CD14-positive monocyte (primary cell): ENCODE results near the gene COA6. TPM values are rescaled to one million over a fixed set of nuclear protein-coding genes. Genes with fewer than 3 reads are reported as not detected.

Source experiments
- DNase-seq, 3 donors: peaks; one replicate each; pipeline ENCODE4 v3.0.0-alpha.2; 2011 to 2022
- H2AFZ ChIP-seq: 2 replicates; pipeline ENCODE4 v1.6.0; 2012; ENCODE audit warnings: mild to moderate bottlenecking, low read depth, low read length, inconsistent platforms; ENCODE audit not compliant: insufficient read depth, poor library complexity, severe bottlenecking
- H3K27ac ChIP-seq, 2 donors: 1 replicate in 1 of 2; 2 replicates in 1 of 2; pipeline ENCODE4 v1.5.1; 2012 to 2013; ENCODE audit warnings: low read length in 2 of 2, control low read depth in 1 of 2, inconsistent platforms in 1 of 2, low read depth in 1 of 2, mild to moderate bottlenecking in 1 of 2
- H3K27me3 ChIP-seq, 2 donors: one replicate each; pipeline versions ENCODE4 v1.6.0 to v1.6.1; 2011 to 2013; ENCODE audit warnings: low read length in 2 of 2; ENCODE audit not compliant: control insufficient read depth in 2 of 2, insufficient read depth in 2 of 2
- H3K36me3 ChIP-seq, 2 donors: replicated peaks in 1 of 2; 1 replicate in 1 of 2; 2 replicates in 1 of 2; pipeline versions ENCODE4 v1.5.1 to v1.6.1; 2012 to 2013; ENCODE audit warnings: low read length in 2 of 2, control low read depth in 1 of 2, inconsistent platforms in 1 of 2, mild to moderate bottlenecking in 1 of 2; ENCODE audit not compliant: insufficient read depth in 2 of 2, control insufficient read depth in 1 of 2
- H3K4me1 ChIP-seq, 2 donors: 1 replicate in 1 of 2; 2 replicates in 1 of 2; pipeline versions ENCODE4 v1.5.1 to v1.6.1; 2012 to 2013; ENCODE audit warnings: low read length in 2 of 2, control low read depth in 1 of 2, inconsistent platforms in 1 of 2, mild to moderate bottlenecking in 1 of 2, moderate library complexity in 1 of 2; ENCODE audit not compliant: insufficient read depth in 2 of 2, control insufficient read depth in 1 of 2
- H3K4me2 ChIP-seq: replicated peaks from 2 replicates; pipeline ENCODE3; 2012; ENCODE audit warnings: low read length, moderate library complexity, mild to moderate bottlenecking; ENCODE audit not compliant: poor library complexity, severe bottlenecking; ENCODE audit errors: extremely low read depth
- H3K4me3 ChIP-seq, 3 experiments: fragments of 200-600 bp in 1 of 3; sonication (generic) in 1 of 3; replicated peaks in 1 of 3; 1 replicate in 2 of 3; 2 replicates in 1 of 3; pipeline ENCODE4 v1.5.1; 2011 to 2013; ENCODE audit warnings: low read length in 3 of 3, mild to moderate bottlenecking in 3 of 3, control low read depth in 2 of 3, low read depth in 2 of 3, inconsistent platforms in 1 of 3, moderate library complexity in 1 of 3
- H3K79me2 ChIP-seq: 2 replicates; pipeline ENCODE4 v1.6.0; 2012; ENCODE audit warnings: mild to moderate bottlenecking, control low read depth, inconsistent platforms, low read length, moderate library complexity; ENCODE audit not compliant: insufficient read depth
- H3K9ac ChIP-seq: 2 replicates; pipeline ENCODE4 v1.6.0; 2017; ENCODE audit warnings: low read length, mild to moderate bottlenecking; ENCODE audit not compliant: insufficient read depth, poor library complexity, severe bottlenecking
- H3K9me3 ChIP-seq, 2 donors: replicated peaks in 1 of 2; 1 replicate in 1 of 2; 2 replicates in 1 of 2; pipeline versions ENCODE4 v1.5.1 to v1.6.1; 2012 to 2013; ENCODE audit warnings: low read length in 2 of 2, control low read depth in 1 of 2; ENCODE audit not compliant: control insufficient read depth in 1 of 2, insufficient read depth in 1 of 2
- H4K20me1 ChIP-seq: 2 replicates; pipeline ENCODE4 v1.6.0; 2012; ENCODE audit warnings: mild to moderate bottlenecking, low read length, control low read depth, moderate library complexity; ENCODE audit not compliant: insufficient read depth
- H3K27ac Mint-ChIP-seq, 7 donors: one replicate each; pipeline ENCODE4 v1.8.0; 2020; ENCODE audit warnings: mild to moderate bottlenecking in 7 of 7, mixed read lengths in 7 of 7, moderate library complexity in 6 of 7, inconsistent platforms in 2 of 7
- H3K27me3 Mint-ChIP-seq, 3 donors: one replicate each; pipeline ENCODE4 v1.8.0; 2021 to 2022; ENCODE audit warnings: low read depth in 3 of 3, mild to moderate bottlenecking in 3 of 3, mixed read lengths in 3 of 3, moderate library complexity in 3 of 3, inconsistent platforms in 1 of 3
- H3K36me3 Mint-ChIP-seq, 2 donors: one replicate each; pipeline ENCODE4 v1.8.0; 2020; ENCODE audit warnings: mixed read lengths in 2 of 2, inconsistent platforms in 1 of 2, mild to moderate bottlenecking in 1 of 2
- H3K4me1 Mint-ChIP-seq: one replicate; pipeline ENCODE4 v1.8.0; 2020; ENCODE audit warnings: mild to moderate bottlenecking, mixed read lengths
- H3K4me3 Mint-ChIP-seq, 2 donors: one replicate each; pipeline ENCODE4 v1.8.0; 2020; ENCODE audit warnings: mild to moderate bottlenecking in 2 of 2, mixed read lengths in 2 of 2, moderate library complexity in 1 of 2
- H3K9me3 Mint-ChIP-seq, 7 donors: one replicate each; pipeline ENCODE4 v1.8.0; 2020 to 2022; ENCODE audit warnings: mixed read lengths in 7 of 7, mild to moderate bottlenecking in 6 of 7, moderate library complexity in 6 of 7, inconsistent platforms in 2 of 7
- CTCF ChIP-seq: fragments of 200-600 bp; IDR thresholded peaks from one replicate; pipeline ENCODE4 v1.8.0; 2022; ENCODE audit warnings: antibody characterized with exemption, mild to moderate bottlenecking
- WGBS: methylation state at CpG from one replicate; pipeline ENCODE4 v1.1.5; 2013; ENCODE audit warnings: missing lambda C conversion rate; ENCODE audit not compliant: insufficient coverage; 5-methylcytosine and 5-hydroxymethylcytosine counted together
- intact Hi-C, 2 donors: fragments of 100-400 bp; cut with micrococcal nuclease; formaldehyde crosslinking; loops; one replicate each; pipeline versions ENCODE4 v1.15.0 to v1.15.1; 2023
- polyA plus RNA-seq, 3 donors: library from polyadenylated mRNA; depleted of rRNA in 1 of 3; unstranded in 2 of 3; stranded (reverse) in 1 of 3; fragments of 300-500 nt in 2 of 3; fragments of >200 nt in 1 of 3; fragmentation: Illumina TruSeq in 2 of 3; gene quantifications; 1 replicate in 2 of 3; 2 replicates in 1 of 3; pipeline ENCODE4 v1.2.3, GENCODE V29; 2012 to 2021

COA6 gene
- polyA plus RNA-seq, 3 donors, result 7.2 to 55.5 (median 46.3) TPM

GRCh38 chr1:234433563-234434285, 60.5 kb downstream of the COA6 start:
- Mint-ChIP-seq H3K27ac (peak overlapping the region in 1 of 7 donors; percentile 2), H3K9me3 (no peaks in the 10 kb centered on the region), H3K36me3 (peaks cover 48 to 51% of the 10 kb centered on the region in 2 donors), H3K4me1 (peaks cover 14% of the 10 kb centered on the region), H3K27me3 (no peaks in the 10 kb centered on the region), H3K4me3 (no peak overlapping the region)
- no peak overlapping the region for H3K4me3 ChIP-seq
- TF ChIP-seq CTCF, result no peak
- peak overlapping the region in 1 of 2 donors; percentile 24 for H3K27ac ChIP-seq
- no peaks in the 10 kb centered on the region for H3K9me3 ChIP-seq
- peaks cover 5 to 10% of the 10 kb centered on the region in 2 donors for H3K4me1 ChIP-seq
- H4K20me1 ChIP-seq, result no peaks in the 10 kb centered on the region
- no peak overlapping the region for H3K9ac ChIP-seq
- no peak overlapping the region for H3K4me2 ChIP-seq
- peaks cover 24 to 54% of the 10 kb centered on the region in 2 donors for H3K36me3 ChIP-seq
- H3K79me2 ChIP-seq, result no peaks in the 10 kb centered on the region
- WGBS, result no CpG with 5 or more reads among the region's 1 CpG
- intact Hi-C loops, result no loop called here
- no peak overlapping the region for H2AFZ ChIP-seq
- no peak for DNase-seq
- H3K27me3 ChIP-seq, result no peaks in the 10 kb centered on the region

Other genes starting within 250 kb of the COA6 start
- gene TARBP1, start 105.7 kb downstream of the COA6 start, polyA plus RNA-seq, result 10 to 100 TPM in 1 of 3 donors, 1 to 10 TPM in 2; 1.4 to 30.9 (median 3.2) TPM
- gene IRF2BP2, start 236.7 kb downstream of the COA6 start, polyA plus RNA-seq, result 100 to 1,000 TPM in 1 of 3 donors, 10 to 100 TPM in 2; 22.4 to 656 (median 22.6) TPM